ENCODE data around the gene PRDM5.

DNA sequence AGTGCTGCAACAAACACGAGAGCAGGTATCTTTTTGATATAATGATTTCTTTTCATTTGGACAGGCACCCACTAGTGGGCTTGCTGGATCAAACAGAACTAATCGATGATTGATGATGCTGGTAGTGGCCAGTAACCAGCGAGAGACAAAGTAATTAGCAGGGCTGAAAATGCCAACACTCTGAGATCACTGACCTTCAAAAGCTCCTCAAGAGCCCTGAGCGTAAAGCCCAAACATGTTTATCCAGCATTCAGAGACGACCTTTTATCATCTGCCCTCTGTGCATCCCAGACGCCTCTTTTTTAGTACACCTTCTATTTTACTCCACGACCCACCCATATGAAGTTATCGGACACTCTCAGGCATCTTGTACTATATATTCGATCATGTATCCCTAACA is 186.2 kb downstream of the PRDM5 start:
- TF ChIP-seq, protein P1, sequence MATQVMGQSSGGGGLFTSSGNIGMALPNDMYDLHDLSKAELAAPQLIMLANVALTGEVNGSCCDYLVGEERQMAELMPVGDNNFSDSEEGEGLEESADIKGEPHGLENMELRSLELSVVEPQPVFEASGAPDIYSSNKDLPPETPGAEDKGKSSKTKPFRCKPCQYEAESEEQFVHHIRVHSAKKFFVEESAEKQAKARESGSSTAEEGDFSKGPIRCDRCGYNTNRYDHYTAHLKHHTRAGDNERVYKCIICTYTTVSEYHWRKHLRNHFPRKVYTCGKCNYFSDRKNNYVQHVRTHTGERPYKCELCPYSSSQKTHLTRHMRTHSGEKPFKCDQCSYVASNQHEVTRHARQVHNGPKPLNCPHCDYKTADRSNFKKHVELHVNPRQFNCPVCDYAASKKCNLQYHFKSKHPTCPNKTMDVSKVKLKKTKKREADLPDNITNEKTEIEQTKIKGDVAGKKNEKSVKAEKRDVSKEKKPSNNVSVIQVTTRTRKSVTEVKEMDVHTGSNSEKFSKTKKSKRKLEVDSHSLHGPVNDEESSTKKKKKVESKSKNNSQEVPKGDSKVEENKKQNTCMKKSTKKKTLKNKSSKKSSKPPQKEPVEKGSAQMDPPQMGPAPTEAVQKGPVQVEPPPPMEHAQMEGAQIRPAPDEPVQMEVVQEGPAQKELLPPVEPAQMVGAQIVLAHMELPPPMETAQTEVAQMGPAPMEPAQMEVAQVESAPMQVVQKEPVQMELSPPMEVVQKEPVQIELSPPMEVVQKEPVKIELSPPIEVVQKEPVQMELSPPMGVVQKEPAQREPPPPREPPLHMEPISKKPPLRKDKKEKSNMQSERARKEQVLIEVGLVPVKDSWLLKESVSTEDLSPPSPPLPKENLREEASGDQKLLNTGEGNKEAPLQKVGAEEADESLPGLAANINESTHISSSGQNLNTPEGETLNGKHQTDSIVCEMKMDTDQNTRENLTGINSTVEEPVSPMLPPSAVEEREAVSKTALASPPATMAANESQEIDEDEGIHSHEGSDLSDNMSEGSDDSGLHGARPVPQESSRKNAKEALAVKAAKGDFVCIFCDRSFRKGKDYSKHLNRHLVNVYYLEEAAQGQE (IDR thresholded peaks at IDR 0.05; ENCODE audit: insufficient read depth in 1 of 2, low read depth in 2 of 2, low read length in 2 of 2): no peak
- TF ChIP-seq SIN3A (IDR thresholded peaks at IDR 0.05; ENCODE audit: borderline replicate concordance, insufficient read depth, low read length) (no peak), POLR2AphosphoS5 (IDR thresholded peaks at IDR 0.05; ENCODE audit: low read depth, low read length) (no peak), TAF1 (IDR thresholded peaks at IDR 0.05; ENCODE audit: borderline replicate concordance, insufficient read depth, low read length) (no peak)
